NCI-H748 (cell line): ENCODE measurements around the gene PDE9A.

Experiments
- DNase-seq: peaks from one replicate; lab custom pipeline; 2025; ENCODE audit not compliant: unreplicated experiment; lab: John Stamatoyannopoulos, UW

The PDE9A gene

GRCh38 chr21:42734323-42734971 lies 81.0 kb downstream of the PDE9A start:
- no peak for DNase-seq

- no peak for DNase-seq
Measured at GRCh38 chr21:42735061-42735460, 81.6 kb downstream of the PDE9A start.

DNA sequence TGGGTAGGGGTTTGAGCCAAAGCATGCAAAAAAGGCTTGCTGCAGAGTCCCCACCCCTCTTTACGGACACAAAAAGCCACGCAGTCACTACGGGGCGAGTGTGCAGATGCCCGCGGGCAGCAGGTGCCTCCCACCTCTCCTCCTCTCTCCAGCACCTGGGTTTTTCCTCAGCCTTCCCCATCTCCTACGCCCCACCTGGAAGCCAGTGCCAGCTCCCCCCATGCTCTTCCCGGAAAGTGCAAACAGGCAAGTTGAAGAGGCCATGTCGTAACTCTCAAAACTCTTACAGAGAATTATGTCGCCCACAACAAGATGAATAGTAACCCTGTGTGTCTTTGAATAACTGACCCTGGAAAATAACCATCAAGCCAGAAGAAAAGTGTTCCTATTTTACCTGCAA lies 82.5 kb downstream of the PDE9A start:
- DNase-seq = no peak

- no peak for DNase-seq
Measured at GRCh38 chr21:42736646-42737350, 83.4 kb downstream of the PDE9A start.

DNA sequence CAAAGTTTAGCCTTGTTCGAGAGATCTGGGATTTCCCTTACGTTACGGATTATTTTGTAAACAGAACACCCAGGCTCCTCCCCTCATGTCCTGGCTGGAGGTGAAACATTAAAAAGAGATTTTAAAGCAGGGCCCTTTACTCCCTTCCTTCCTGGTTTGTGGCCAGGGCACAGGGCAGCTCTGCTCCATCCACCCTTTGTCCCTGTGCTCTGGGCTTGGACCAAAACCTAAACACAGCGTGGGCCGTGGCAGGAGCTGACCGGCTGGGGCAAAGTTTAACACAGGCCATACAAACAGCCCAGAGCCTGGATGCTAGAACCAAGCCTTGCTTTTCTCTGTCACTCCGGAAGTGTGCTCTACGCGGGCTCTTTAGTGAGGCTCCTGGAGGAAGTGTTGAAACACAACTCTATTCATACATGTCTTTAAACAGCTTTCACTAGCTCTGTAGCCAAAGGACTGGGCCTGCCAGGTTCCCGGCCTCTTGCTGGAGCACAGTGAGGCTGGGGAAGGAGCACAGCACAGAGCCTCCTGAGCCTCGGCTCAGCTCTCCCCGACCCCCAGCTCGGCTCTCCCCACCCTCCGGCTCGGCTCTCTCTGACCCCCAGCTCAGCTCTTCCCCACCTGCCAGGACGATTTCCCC lies 84.7 kb downstream of the PDE9A start:
- DNase-seq = no peak

DNA sequence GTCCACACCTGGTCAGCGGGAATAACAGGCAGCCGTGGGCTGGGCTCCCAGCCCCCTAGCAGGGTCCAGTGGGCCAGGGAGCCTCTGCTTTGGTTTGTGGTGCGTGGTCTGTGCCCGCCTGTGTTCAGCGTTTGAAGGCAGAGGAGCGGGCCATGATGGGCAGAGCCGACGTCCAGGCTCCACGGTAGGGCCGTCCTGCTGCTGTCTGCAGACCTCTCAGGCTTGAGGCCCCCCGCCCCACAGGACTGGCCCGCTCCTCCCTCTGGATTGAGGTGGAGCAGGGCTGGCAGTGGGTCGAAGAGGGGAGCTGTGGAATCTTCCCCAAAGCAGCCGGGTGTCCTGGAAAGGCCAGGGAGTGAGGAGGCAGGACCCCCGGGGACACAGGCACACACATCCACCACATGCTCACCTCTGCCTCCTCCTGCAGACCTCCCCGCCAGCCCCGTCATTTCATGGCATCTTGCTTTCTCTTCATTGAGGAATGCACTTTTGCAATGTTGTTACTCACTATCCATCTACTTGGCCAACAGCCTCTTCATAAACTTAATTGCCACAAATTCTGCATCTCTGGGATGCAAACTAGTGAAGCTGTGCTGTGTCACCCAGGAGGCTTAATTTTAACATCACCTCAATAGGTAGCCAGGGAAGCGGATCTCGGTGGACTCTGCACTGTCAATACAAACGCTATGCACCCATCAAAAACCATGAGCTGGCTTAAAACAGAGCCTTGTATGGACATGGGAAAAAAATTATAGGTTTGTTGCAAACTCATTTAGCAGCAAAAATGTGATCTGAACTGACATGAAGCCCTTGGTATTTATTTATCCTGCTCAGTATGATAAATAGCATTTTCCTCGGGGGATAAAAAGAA lies 85.9 kb downstream of the PDE9A start:
- DNase-seq = no peak

GRCh38 chr21:42740405-42740909 lies 87.0 kb downstream of the PDE9A start:
- no peak for DNase-seq

DNA sequence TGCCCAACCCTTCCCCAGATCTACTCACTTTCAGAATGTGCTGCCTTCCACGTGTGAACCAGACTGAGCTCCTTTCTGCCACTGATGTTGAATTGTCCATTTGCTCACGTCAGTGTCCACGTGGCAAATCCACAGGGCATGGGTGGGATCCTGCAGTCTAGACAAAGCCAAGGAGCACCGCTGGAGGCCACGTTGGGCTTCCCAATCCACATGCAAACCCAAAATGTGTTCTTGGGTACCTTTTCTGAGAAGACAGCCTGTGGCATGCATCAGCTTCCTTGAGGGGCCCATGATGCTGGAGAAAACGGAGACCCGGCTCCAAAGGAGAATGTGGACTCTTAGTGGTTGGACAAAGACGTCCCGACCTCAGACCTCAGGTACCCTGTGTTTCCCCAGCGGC lies 87.6 kb downstream of the PDE9A start:
- no peak for DNase-seq

- no peak for DNase-seq
Measured at GRCh38 chr21:42744520-42745445, 91.4 kb downstream of the PDE9A start.

DNA sequence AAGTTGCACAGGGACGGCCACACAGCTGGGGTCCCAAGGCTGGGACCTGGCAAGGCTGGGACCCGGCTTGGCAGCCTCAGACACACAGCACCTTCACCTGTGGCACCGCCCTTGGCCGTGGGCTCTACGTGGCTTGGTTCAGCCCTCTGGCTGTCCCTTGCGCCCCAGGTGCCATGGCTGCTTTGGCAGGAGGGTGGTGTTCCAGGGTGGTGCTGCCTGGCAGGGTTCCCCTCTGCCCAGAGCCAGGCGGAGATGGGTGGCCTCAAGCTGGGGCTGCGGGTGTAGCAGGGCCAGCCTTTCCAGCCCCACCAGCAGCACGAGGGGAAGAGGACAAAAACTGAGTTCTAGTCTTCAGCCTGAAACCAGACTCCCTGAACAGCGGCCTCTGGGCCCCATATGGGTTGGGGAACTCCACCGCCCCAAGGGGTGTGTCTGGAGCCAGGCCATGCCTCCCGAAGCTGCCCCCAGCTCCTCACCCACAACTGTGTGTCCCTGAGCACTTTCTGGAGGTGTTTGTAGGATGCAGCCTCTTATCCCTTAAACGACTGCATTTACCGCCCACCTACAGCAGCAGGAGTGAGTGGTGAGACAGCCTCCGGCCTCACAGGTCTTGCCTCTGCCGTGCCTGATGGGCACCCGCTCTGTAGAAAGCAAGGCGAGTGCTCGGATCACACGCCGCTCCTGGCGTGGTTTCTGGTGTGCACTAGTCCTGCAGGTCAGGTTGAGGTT lies 92.3 kb downstream of the PDE9A start:
- no peak for DNase-seq

DNA sequence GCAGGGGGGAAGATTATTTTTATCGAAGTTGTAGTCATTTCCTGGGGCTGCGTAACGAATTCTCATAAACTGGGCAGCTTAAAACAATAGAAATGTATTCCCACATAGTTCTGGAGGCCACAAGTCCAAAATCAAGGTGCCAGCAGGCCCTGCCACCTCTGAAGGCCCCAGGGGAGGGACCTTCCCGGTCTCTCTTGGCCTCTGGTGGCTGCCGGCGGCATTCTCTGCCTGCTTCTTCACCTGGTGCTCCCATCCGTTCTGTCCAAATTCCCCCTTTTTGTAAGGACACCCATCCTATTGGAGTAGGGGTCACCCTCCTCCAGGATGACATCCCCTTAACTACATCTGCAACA lies 92.8 kb downstream of the PDE9A start:
- no peak for DNase-seq

DNA sequence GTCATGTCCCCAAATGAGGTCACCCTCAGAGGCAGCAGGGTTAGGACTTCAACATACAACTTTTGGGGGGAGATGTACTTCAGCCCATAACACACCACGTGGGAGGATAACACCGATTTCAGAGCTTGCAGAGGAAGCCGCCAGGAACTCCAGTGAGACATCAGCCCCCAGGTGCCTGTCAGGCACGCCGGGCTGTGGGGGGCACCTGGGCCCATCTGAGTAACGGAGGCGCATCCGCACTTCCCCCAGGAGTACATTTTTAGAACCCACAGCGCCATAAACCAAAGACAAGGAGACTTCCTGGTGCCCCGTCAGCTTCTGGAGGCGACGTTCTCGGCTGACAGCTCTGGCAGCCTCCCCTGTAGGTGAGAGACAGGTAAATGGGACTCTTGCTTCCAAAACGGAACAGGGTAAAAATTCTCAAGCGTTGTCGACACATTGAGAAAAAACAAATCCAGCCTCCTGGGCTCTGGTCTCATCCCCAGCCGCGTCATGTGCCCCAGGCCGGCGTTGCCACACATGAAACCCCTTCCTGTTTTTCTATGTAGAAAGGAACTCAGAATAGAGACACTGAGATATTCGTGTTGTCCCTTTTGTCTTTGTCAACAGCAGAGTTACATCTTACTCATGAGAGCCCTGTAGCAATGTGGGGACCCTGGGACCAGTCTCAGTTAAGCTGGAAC lies 93.3 kb downstream of the PDE9A start:
- DNase-seq = no peak

GRCh38 chr21:42747276-42747701 lies 93.9 kb downstream of the PDE9A start:
- no peak for DNase-seq

DNA sequence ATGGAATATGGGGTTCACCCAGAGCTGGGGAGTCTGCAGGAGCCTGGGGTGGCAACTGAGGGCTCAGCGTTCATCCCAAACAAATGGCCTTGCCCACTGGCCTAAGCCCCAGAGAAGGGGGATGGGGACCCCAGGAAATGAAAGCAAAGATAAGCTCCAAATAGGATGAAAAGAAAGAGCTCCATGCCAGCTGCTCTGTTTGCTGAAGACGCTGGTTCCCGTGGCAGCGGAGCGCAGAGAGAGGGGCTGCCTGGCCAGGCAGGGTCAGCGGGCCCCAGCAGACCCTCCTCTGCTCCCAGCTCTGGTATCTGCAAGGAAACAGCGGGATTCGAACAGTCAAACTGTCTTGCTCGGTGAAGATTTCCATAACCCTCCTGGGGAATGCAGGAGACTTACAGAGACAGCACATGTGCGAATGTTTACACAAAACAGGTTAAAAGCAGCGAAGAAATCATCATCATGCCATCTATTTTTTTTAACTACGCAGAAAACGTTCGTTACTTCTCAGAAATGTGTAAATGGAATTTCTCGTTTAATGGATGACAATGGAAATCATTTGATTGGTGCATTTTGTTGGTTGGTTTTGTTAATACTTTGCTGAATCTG lies 94.4 kb downstream of the PDE9A start:
- DNase-seq = no peak

- DNase-seq = no peak
Measured at GRCh38 chr21:42748620-42749176, 95.3 kb downstream of the PDE9A start.

GRCh38 chr21:42750737-42751530 lies 97.5 kb downstream of the PDE9A start:
- no peak for DNase-seq

DNA sequence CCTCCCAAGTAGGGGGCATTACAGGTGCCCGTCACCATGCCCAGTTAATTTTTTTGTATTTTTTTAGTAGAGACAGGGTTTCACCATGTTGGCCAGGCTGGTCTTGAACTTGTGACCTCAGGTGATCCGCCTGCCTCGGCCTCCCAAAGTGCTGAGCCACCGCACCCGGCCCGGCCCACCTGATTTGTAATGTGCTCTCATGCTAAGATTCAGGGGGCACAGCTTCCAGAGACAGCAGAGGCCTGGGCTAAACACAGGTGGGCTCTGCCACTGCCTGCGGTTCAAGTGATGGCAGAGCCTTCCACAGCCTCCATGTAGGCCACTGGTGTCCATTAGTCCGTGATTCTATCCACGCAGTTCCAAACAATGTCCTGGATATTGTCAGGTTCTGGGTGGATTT lies 98.4 kb downstream of the PDE9A start:
- no peak for DNase-seq
